Common myeloid progenitor, CD34-positive (primary cell): ENCODE data around the gene CCDC85C.
A peak's percentile ranks its signal among the peaks of the same experiment; 100 is the strongest.

Source experiments
- CTCF ChIA-PET: fragments of 350-600 bp; sonication (Branson Sonifier 250); formaldehyde crosslinking; loops from one replicate; lab custom pipeline; 2021; ENCODE audit warnings: antibody characterized with exemption; lab: Charles Lee
- POLR2A ChIA-PET: fragments of 350-600 bp; sonication (Branson Sonifier 250); formaldehyde crosslinking; loops from one replicate; lab custom pipeline; 2021; ENCODE audit warnings: antibody characterized with exemption; lab: Charles Lee
- DNase-seq, 3 donors: peaks; one replicate each; pipeline versions ENCODE4 v3.0.0 to v3.0.0-alpha.2; 2013
- H3K27ac ChIP-seq, 2 experiments: 1 replicate in 1 of 2; 2 replicates in 1 of 2; pipeline ENCODE4 v1.7.0; 2013; ENCODE audit warnings: inconsistent platforms in 2 of 2, low read length in 2 of 2, mild to moderate bottlenecking in 2 of 2, low read depth in 1 of 2, moderate library complexity in 1 of 2; ENCODE audit not compliant: severe bottlenecking in 2 of 2, insufficient read depth in 1 of 2, poor library complexity in 1 of 2
- H3K27me3 ChIP-seq, 5 experiments: replicated peaks in 2 of 5; 1 replicate in 3 of 5; 2 replicates in 2 of 5; pipeline versions ENCODE4 v1.6.1 to v1.7.0; 2013; ENCODE audit warnings: low read length in 4 of 5, mild to moderate bottlenecking in 2 of 5, moderate library complexity in 2 of 5, inconsistent platforms in 1 of 5; ENCODE audit not compliant: insufficient read depth in 5 of 5, control insufficient read depth in 4 of 5
- H3K36me3 ChIP-seq, 4 experiments: 1 replicate in 2 of 4; 2 replicates in 2 of 4; pipeline versions ENCODE4 v1.6.1 to v1.7.0; 2013; ENCODE audit warnings: low read length in 3 of 4, control low read depth in 1 of 4, mild to moderate bottlenecking in 1 of 4; ENCODE audit not compliant: control insufficient read depth in 4 of 4, insufficient read depth in 4 of 4
- H3K4me1 ChIP-seq, 4 experiments: 1 replicate in 3 of 4; 2 replicates in 1 of 4; pipeline versions ENCODE4 v1.6.1 to v1.7.1; 2013; ENCODE audit warnings: low read length in 3 of 4, mild to moderate bottlenecking in 3 of 4, control low read depth in 1 of 4, inconsistent platforms in 1 of 4, moderate library complexity in 1 of 4; ENCODE audit not compliant: control insufficient read depth in 4 of 4, insufficient read depth in 4 of 4; ENCODE audit errors: control extremely low read depth in 1 of 4
- H3K4me3 ChIP-seq, 7 experiments: 1 replicate in 4 of 7; 2 replicates in 3 of 7; pipeline versions ENCODE4 v1.5.1 to v1.7.0; 2013; ENCODE audit warnings: mild to moderate bottlenecking in 7 of 7, low read length in 6 of 7, moderate library complexity in 6 of 7, inconsistent platforms in 2 of 7, low read depth in 2 of 7, control low read depth in 1 of 7; ENCODE audit not compliant: insufficient read depth in 4 of 7, control insufficient read depth in 1 of 7; ENCODE audit errors: extremely low read depth in 1 of 7
- H3K9me3 ChIP-seq, 5 experiments: 1 replicate in 4 of 5; 2 replicates in 1 of 5; pipeline versions ENCODE4 v1.6.1 to v1.7.1; 2013; ENCODE audit warnings: low read length in 4 of 5, mild to moderate bottlenecking in 2 of 5, inconsistent platforms in 1 of 5, low read depth in 1 of 5, moderate library complexity in 1 of 5; ENCODE audit not compliant: control insufficient read depth in 4 of 5, insufficient read depth in 2 of 5; ENCODE audit errors: control extremely low read depth in 1 of 5
- WGBS: methylation state at CpG from one replicate; pipeline ENCODE4 v1.1.5; 2013; ENCODE audit not compliant: insufficient coverage; 5-methylcytosine and 5-hydroxymethylcytosine counted together

The CCDC85C gene

GRCh38 chr14:99570544-99571302 lies 33.3 kb downstream of the CCDC85C start:
- POLR2A ChIA-PET: no interaction called here
- no peak overlapping the region for H3K4me3 ChIP-seq
- no peaks in the 10 kb centered on the region for H3K9me3 ChIP-seq
- no peaks in the 10 kb centered on the region for H3K36me3 ChIP-seq
- CTCF ChIA-PET: no interaction called here
- no peak overlapping the region for H3K27ac ChIP-seq
- peaks cover 0 to 16% (median 5%) of the 10 kb centered on the region in 5 experiments for H3K27me3 ChIP-seq
- peaks cover 0 to 8% (median 6%) of the 10 kb centered on the region in 4 experiments for H3K4me1 ChIP-seq
- no peak for DNase-seq
- 91% methylated on average over 6 of the region's 12 CpGs for WGBS

GRCh38 chr14:99569725-99570543 lies 34.1 kb downstream of the CCDC85C start:
- no peak overlapping the region for H3K4me3 ChIP-seq
- H3K36me3 ChIP-seq: no peaks in the 10 kb centered on the region
- no peaks in the 10 kb centered on the region for H3K9me3 ChIP-seq
- peaks cover 0 to 23% (median 5%) of the 10 kb centered on the region in 5 experiments for H3K27me3 ChIP-seq
- POLR2A ChIA-PET: no interaction called here
- 72% methylated on average over 10 of the region's 14 CpGs for WGBS
- H3K27ac ChIP-seq: no peak overlapping the region
- no peak for DNase-seq
- peaks cover 0 to 8% (median 6%) of the 10 kb centered on the region in 4 experiments for H3K4me1 ChIP-seq
- CTCF ChIA-PET: interaction anchor here (0.7 to 1.0 kb wide), 3 partner anchors 15 to 58 kb away, joined by 3 read pairs; no protein-coding TSS in a partner anchor

- no peak overlapping the region for H3K27ac ChIP-seq
- H3K4me3 ChIP-seq: no peak overlapping the region
- H3K9me3 ChIP-seq: no peaks in the 10 kb centered on the region
- CTCF ChIA-PET: interaction anchor here (0.9 to 1.0 kb wide), 2 partner anchors 14 to 60 kb away, joined by 3 read pairs; no protein-coding TSS in a partner anchor
- DNase-seq: peak; percentile 53 to 83 (median 79)
- no peaks in the 10 kb centered on the region for H3K36me3 ChIP-seq
- peaks cover 0 to 26% (median 6%) of the 10 kb centered on the region in 5 experiments for H3K27me3 ChIP-seq
- H3K4me1 ChIP-seq: peaks cover 0 to 8% (median 6%) of the 10 kb centered on the region in 4 experiments
- WGBS: 27% methylated on average over 18 of the region's 22 CpGs
- POLR2A ChIA-PET: no interaction called here
Measured at GRCh38 chr14:99568567-99569560, 35.1 kb downstream of the CCDC85C start.

DNA sequence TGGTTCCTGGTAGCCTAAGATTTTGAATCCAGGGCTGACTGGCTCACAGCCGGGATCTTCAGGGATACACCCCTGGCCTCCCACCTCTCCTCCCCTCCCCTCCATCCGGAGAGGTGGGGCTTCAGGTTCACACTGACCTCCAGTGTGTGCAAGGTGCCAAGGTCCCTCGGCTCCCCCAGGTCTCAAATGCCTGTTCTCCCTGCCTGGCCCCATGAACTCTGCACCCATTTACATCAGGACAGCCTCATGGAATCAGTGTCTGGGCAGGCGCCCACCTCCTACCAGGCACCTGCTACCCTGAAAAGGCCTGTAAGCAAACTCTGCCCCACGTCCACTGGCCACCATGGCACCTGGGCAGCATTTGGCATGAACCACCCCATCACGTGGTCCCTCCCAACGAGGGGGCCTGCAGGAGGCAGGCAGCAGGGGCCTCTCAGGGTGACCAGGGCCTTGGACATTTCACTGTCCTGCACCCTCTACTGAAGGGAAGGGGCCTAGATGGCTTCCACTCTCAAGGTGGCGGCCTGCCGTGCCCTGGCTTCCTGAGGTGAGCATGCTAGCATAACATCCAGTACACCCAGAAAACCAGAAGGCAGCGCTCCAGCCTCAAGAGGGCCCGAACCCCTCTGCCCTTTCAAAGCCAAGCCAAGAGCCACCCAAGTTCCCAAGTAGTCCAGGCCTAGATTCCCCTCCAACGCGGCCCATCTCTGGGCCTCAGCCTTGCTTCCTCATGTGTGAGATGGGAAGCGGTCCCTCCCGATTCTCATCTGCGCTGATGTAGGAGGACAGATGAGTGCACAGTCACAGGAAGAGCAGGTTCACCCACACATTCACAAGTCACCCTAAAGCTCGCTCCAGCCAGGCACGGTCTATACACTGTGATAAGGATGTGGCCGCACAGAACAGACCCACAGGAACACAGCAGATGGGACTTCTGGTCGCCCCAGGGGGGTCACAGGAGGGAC lies 37.3 kb downstream of the CCDC85C start:
- Histone ChIP-seq H3K9me3 (no peaks in the 10 kb centered on the region), H3K4me1 (peaks cover 0 to 9% (median 6%) of the 10 kb centered on the region in 4 experiments), H3K4me3 (no peak overlapping the region), H3K36me3 (no peaks in the 10 kb centered on the region), H3K27me3 (peaks cover 0 to 37% (median 6%) of the 10 kb centered on the region in 5 experiments), H3K27ac (no peak overlapping the region)
- no peak for DNase-seq
- WGBS: 95% methylated on average over 18 of the region's 20 CpGs
- ChIA-PET CTCF (no interaction called here), POLR2A (no interaction called here)

- CTCF ChIA-PET: no interaction called here
- WGBS: 70% methylated on average over 7 of the region's 7 CpGs
Measured at GRCh38 chr14:99566009-99566389, 38.0 kb downstream of the CCDC85C start.

GRCh38 chr14:99565383-99565782 lies 38.6 kb downstream of the CCDC85C start:
- Histone ChIP-seq H3K4me3 (no peak overlapping the region), H3K27ac (no peak overlapping the region), H3K36me3 (no peaks in the 10 kb centered on the region), H3K9me3 (no peaks in the 10 kb centered on the region), H3K4me1 (peaks cover 0 to 15% (median 8%) of the 10 kb centered on the region in 4 experiments), H3K27me3 (peaks cover 0 to 36% (median 6%) of the 10 kb centered on the region in 5 experiments)
- POLR2A ChIA-PET: no interaction called here
- no peak for DNase-seq
- 100% methylated on average over 2 of the region's 4 CpGs for WGBS
- CTCF ChIA-PET: no interaction called here

More at GRCh38 chr14:99566009-99566389, 38.0 kb downstream of the CCDC85C start:
- Histone ChIP-seq H3K4me3 (no peak overlapping the region), H3K36me3 (no peaks in the 10 kb centered on the region), H3K27me3 (peaks cover 0 to 37% (median 6%) of the 10 kb centered on the region in 5 experiments), H3K4me1 (peaks cover 0 to 15% (median 8%) of the 10 kb centered on the region in 4 experiments), H3K9me3 (no peaks in the 10 kb centered on the region), H3K27ac (no peak overlapping the region)
- DNase-seq: no peak
- POLR2A ChIA-PET: no interaction called here
